ENCODE measurements around the gene ADGRD2. TPM values are rescaled to one million over a fixed set of nuclear protein-coding genes. Genes with fewer than 3 reads are reported as not detected.

The ADGRD2 gene, protein sequence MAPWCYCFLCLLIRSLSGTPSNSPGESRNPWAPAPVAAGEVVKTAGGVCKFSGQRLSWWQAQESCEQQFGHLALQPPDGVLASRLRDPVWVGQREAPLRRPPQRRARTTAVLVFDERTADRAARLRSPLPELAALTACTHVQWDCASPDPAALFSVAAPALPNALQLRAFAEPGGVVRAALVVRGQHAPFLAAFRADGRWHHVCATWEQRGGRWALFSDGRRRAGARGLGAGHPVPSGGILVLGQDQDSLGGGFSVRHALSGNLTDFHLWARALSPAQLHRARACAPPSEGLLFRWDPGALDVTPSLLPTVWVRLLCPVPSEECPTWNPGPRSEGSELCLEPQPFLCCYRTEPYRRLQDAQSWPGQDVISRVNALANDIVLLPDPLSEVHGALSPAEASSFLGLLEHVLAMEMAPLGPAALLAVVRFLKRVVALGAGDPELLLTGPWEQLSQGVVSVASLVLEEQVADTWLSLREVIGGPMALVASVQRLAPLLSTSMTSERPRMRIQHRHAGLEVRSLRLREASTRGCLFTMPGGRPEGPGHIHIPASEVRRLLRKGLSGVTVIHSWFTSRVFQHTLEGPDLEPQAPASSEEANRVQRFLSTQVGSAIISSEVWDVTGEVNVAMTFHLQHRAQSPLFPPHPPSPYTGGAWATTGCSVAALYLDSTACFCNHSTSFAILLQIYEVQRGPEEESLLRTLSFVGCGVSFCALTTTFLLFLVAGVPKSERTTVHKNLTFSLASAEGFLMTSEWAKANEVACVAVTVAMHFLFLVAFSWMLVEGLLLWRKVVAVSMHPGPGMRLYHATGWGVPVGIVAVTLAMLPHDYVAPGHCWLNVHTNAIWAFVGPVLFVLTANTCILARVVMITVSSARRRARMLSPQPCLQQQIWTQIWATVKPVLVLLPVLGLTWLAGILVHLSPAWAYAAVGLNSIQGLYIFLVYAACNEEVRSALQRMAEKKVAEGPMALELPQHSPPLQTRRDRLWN
- total RNA-seq = not detected in 3 replicates
- long read RNA-seq = 0 reads

DNA sequence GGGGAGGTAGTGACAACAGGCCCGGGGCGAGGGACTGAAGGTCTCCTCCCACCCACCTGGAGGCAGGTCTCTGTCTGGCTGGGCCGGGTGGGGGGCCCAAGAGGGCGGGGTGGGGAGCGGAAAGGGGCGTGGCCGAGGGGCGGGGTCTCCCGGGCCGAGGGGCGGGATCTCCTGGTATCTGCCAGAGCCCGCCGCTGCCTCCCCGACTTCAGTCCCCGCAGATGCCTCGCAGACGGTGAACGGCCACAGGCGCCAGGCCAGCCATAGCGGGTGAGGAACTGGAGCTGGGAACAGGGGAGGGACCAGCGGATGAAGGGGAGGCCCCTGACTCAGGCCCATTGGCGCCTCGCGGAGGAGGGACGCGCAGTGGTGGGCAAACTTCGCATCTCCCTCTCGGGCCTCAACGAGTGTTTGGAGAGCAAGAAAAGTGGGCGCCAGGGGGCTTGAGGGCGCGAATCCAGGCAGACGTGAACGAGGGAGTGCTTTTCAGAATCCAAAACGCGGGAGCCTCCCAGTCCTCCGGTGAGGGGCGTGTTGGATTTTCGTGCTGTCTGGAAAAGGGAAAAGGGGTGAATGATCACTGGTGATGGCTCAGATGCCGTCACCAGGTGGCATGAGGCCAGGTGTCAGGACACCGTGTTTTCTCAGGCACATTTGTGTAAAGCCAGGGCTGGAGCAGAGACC is at the start of gene ADGRD2:
Gene ADGRD2, plus strand, starts transcription at position 211 of the 684 bp plus-strand sequence. CDS start 1,216 bp downstream, outside the sequence.
- H3K4me3 Mint-ChIP-seq (ENCODE audit: unreplicated experiment) = peak within 1 kb of the TSS; percentile 66
- peaks cover 18% of the 10 kb centered on the region for H3K27me3 Mint-ChIP-seq (ENCODE audit: low read depth)
- peak; percentile 21 for TF ChIP-seq CTCF (IDR thresholded peaks at IDR 0.05)
- H3K36me3 Mint-ChIP-seq (ENCODE audit: low read depth) = no peaks in the 10 kb centered on the region
- peaks cover 7% of the 10 kb centered on the region for H3K4me1 Mint-ChIP-seq (ENCODE audit: low read depth)
- H3K27ac Mint-ChIP-seq (ENCODE audit: unreplicated experiment) = no peak within 1 kb of the TSS
- no peaks in the 10 kb centered on the region for H3K9me3 Mint-ChIP-seq (ENCODE audit: low read depth)
- peak; percentile 93 for DNase-seq (ENCODE audit: low spot score)

DNA sequence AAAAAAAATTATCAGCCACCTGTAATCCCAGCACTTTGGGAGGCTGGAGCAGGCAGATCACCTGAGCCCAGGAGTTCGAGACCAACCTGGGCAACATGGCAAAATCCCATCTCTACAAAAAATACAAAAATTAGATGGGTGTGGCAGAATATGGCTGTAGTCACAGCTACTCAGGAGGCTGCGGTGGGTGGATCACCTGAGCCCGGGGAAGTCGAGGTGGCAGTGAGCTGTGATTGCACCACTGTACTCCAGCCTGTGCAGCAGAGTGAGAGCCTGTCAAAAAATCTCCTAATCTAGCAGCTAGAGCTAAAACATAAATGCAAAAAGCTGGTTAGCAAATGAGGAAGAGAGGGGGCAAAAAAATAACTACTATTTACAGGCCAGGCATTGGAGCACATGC is 47.0 kb upstream of the ADGRD2 start:
- TF ChIP-seq CTCF (IDR thresholded peaks at IDR 0.05) = no peak
- Mint-ChIP-seq H3K4me3 (ENCODE audit: unreplicated experiment) (no peak overlapping the region), H3K27me3 (ENCODE audit: low read depth) (no peaks in the 10 kb centered on the region), H3K9me3 (ENCODE audit: low read depth) (no peaks in the 10 kb centered on the region), H3K36me3 (ENCODE audit: low read depth) (peaks cover 32% of the 10 kb centered on the region), H3K27ac (ENCODE audit: unreplicated experiment) (no peak overlapping the region), H3K4me1 (ENCODE audit: low read depth) (peaks cover 26% of the 10 kb centered on the region)
- no peak for DNase-seq (ENCODE audit: low spot score)

DNA sequence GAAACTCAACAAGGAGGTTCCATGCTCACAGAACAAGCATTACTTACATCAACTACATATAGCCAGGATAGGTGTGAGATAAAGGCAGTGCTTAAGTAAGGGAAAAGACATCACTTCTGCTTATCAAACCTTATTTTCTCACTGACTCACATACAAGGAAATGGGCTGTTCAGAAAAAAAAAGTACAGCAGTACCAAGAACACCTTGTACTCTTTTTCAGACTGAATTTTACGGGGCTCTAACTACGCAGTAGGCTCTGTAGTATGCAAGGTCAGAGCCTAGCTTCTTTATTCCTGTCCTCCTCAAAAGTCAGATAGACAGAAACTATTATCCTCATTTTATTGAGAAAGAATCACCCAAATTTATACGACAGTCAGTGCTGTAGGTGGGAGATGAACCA is 40.8 kb upstream of the ADGRD2 start:
- H3K27ac Mint-ChIP-seq (ENCODE audit: unreplicated experiment) = no peak overlapping the region
- no peaks in the 10 kb centered on the region for H3K9me3 Mint-ChIP-seq (ENCODE audit: low read depth)
- peaks cover 30% of the 10 kb centered on the region for H3K4me1 Mint-ChIP-seq (ENCODE audit: low read depth)
- H3K4me3 Mint-ChIP-seq (ENCODE audit: unreplicated experiment) = no peak overlapping the region
- no peak for TF ChIP-seq CTCF (IDR thresholded peaks at IDR 0.05)
- H3K27me3 Mint-ChIP-seq (ENCODE audit: low read depth) = no peaks in the 10 kb centered on the region
- H3K36me3 Mint-ChIP-seq (ENCODE audit: low read depth) = peaks cover 43% of the 10 kb centered on the region
- no peak for DNase-seq (ENCODE audit: low spot score)

DNA sequence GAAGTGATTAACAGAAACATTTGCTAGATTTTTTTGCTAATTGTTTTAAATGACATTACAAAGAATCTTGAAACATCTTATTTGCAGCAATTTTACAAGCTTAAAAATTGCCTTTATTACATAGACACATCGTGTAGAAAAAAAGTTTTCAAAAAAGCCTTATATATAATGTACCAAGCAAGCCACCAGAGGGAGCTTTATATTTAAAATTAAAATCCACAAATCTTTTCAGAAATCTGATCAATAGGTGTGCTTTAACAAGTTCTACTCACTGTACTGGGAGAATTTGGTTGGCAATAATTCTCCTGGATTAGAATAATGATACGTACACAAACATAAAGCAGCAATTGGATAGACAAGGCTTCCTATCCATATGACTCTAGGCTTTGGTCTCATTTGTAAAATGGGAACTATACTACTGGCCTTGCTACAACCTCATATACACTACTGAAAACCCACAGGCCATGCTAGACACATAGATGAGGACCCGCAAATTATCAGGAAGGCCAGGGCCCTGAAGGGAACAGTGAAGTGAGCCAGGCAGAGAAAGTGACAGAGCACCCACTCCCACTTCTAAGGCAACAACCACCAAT is 39.8 kb upstream of the ADGRD2 start:
- H3K27ac Mint-ChIP-seq (ENCODE audit: unreplicated experiment) = peak overlapping the region; percentile 3
- no peaks in the 10 kb centered on the region for H3K27me3 Mint-ChIP-seq (ENCODE audit: low read depth)
- H3K36me3 Mint-ChIP-seq (ENCODE audit: low read depth) = peaks cover 39% of the 10 kb centered on the region
- TF ChIP-seq CTCF (IDR thresholded peaks at IDR 0.05) = peak; percentile 81
- H3K4me3 Mint-ChIP-seq (ENCODE audit: unreplicated experiment) = no peak overlapping the region
- no peak for DNase-seq (ENCODE audit: low spot score)
- H3K9me3 Mint-ChIP-seq (ENCODE audit: low read depth) = peaks cover under 1% of the 10 kb centered on the region
- H3K4me1 Mint-ChIP-seq (ENCODE audit: low read depth) = peaks cover 32% of the 10 kb centered on the region
